Heart left ventricle (tissue), 16 donors: ENCODE results near the gene SARNP. TPM values are rescaled to one million over a fixed set of nuclear protein-coding genes. Genes with fewer than 3 reads are reported as not detected.
A peak's percentile ranks its signal among the peaks of the same experiment; 100 is the strongest.

Experiments
- ATAC-seq, 4 donors: fragments of 200-7000 bp; cut with Tn5 transposase; one replicate each; pipeline ENCODE4 v1.9.1; 2020 to 2022; ENCODE audit warnings: moderate library complexity in 4 of 4, mild to moderate bottlenecking in 3 of 4, moderate number of reproducible peaks in 1 of 4
- DNase-seq, 5 donors: peaks; one replicate each; pipeline ENCODE4 v3.0.0-alpha.2; 2020
- H3K27ac ChIP-seq, 12 donors: fragments of 200-600 bp; sonication (generic) in 4 of 12; one replicate each; pipeline versions ENCODE4 v1.5.0 to v1.8.0; 2016 to 2022; ENCODE audit warnings: mild to moderate bottlenecking in 2 of 12
- H3K27me3 ChIP-seq, 9 donors: fragments of 200-600 bp; sonication (generic) in 2 of 9; one replicate each; pipeline versions ENCODE4 v1.5.1 to v1.8.0; 2016 to 2022; ENCODE audit warnings: mild to moderate bottlenecking in 3 of 9
- H3K36me3 ChIP-seq, 9 donors: fragments of 200-600 bp; sonication (generic) in 2 of 9; one replicate each; pipeline versions ENCODE4 v1.5.0 to v1.8.0; 2018 to 2022; ENCODE audit warnings: mild to moderate bottlenecking in 2 of 9
- H3K4me1 ChIP-seq, 12 donors: fragments of 200-600 bp; sonication (generic) in 4 of 12; one replicate each; pipeline versions ENCODE4 v1.5.0 to v1.8.0; 2016 to 2022; ENCODE audit warnings: mild to moderate bottlenecking in 3 of 12
- H3K4me3 ChIP-seq, 12 donors: fragments of 200-600 bp; sonication (generic) in 4 of 12; one replicate each; pipeline versions ENCODE4 v1.5.0 to v1.8.0; 2017 to 2022; ENCODE audit warnings: mild to moderate bottlenecking in 9 of 12, moderate library complexity in 4 of 12
- H3K9me3 ChIP-seq, 12 donors: fragments of 200-600 bp; sonication (generic) in 4 of 12; one replicate each; pipeline versions ENCODE4 v1.5.0 to v1.8.0; 2016 to 2022; ENCODE audit warnings: mild to moderate bottlenecking in 1 of 12
- CTCF ChIP-seq, 12 donors: fragments of 200-600 bp; sonication (generic) in 4 of 12; IDR thresholded peaks; one replicate each; pipeline versions ENCODE4 v1.5.0 to v1.8.0; 2018 to 2022; ENCODE audit warnings: antibody characterized with exemption in 12 of 12, mild to moderate bottlenecking in 5 of 12
- POLR2A ChIP-seq, 2 donors: fragments of 450-650 bp; IDR thresholded peaks; one replicate each; pipeline ENCODE4 v1.6.1; 2017; ENCODE audit warnings: antibody characterized with exemption in 2 of 2, mild to moderate bottlenecking in 2 of 2, moderate library complexity in 2 of 2
- WGBS, 4 donors: extraction: QIAGEN DNeasy Blood & Tissue Kit in 2 of 4; methylation state at CpG; one replicate each; pipeline versions ENCODE4 v1.1.5 to v1.1.7; 2013 to 2018; 5-methylcytosine and 5-hydroxymethylcytosine counted together
- intact Hi-C, 10 donors: fragments of 100-400 bp; cut with DNase I; formaldehyde crosslinking; loops; one replicate each; pipeline versions ENCODE4 v1.11.1 to v1.14.2; 2022
- polyA plus RNA-seq, 2 donors: library from polyadenylated mRNA; stranded (reverse); fragments of 200-250 nt; gene quantifications; one replicate each; pipeline ENCODE4 v1.2.3, GENCODE V29; 2013
- total RNA-seq, 9 donors: library from RNA; depleted of rRNA in 2 of 9; stranded (reverse); fragments of >200 nt in 2 of 9; fragmentation: NEBNext Ultra II Directional in 3 of 9; extraction: Animal tissue kit (Norgen Biotek cat#: 25700) in 3 of 9; gene quantifications; one replicate each; pipeline versions ENCODE4 v1.1.0 to v1.2.4, GENCODE V29; 2016 to 2023
- donor health status: ischemic (EF 13 %, LVEDD 7.1; RV severe dilation, severe dysfunction).
- donor health status: healthy with polysubstance abuse.
- donor health status: DM: no; HTN: yes; CAD: no.
- donor health status: DM: no; HTN: no; CAD: no.
- donor health status: ischemic (EF 25% LVEDD 6.9; RV normal size, moderate dysfunction).
- donor health status: ischemic (EF 25% LVEDD 5.7; RV mildly dilated, moderate dysfunction).
- donor health status: healthy.
- donor health status: DM: yes; HTN: yes; CAD: no.
- donor health status: ischemic (EF 35%, LVEDD 5.7; RV mildly dilated, moderate dysfunction).
- donor health status: nonischemic (EF 11% LVEDD 7.7; RV severe dilation, severe dysfunction).
- donor health status: DM: yes; HTN: yes; CAD: no.
- donor health status: PGD.
- donor health status: ischemic (EF 29% LVEDD 5.4; RV normal size, mild dysfunction).
- donor health status: nonischemic (EF 23%, LVEDD 6.1; RV moderate dilation, normal function).

Gene SARNP
- total and polyA plus RNA-seq, 11 donors = 47.2 to 138 (median 55.9) TPM

DNA sequence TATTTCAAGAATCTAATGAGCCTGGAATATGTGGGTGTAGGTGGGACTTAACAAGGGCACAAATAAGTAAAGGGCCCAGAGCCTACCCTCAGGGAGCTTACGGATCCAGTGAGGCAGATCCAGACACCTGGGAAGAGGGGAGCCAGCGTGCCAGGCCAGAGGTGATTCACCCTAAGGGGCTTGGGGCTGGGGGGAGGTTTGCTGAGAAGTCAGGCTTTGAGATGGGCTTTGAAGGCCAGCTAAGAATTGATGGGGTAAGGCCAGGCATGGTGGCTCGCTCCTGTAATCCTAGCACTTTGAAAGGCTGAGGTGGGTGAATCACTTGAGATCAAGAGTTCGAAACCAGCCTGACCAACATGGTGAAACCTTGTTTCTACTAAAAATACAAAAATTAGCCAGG is 25.9 kb upstream of the SARNP start:
- no peak overlapping the region for H3K27ac ChIP-seq
- intact Hi-C loops = no loop called here
- peaks cover 0 to 3% (median 0%) of the 10 kb centered on the region in 9 donors for H3K36me3 ChIP-seq
- H3K27me3 ChIP-seq = no peaks in the 10 kb centered on the region
- WGBS, 4 donors = 90 to 95% (median 94%) methylated on average over 4 of the region's 4 CpGs
- H3K9me3 ChIP-seq = no peaks in the 10 kb centered on the region
- ATAC-seq = no peak
- no peak for TF ChIP-seq POLR2A (IDR thresholded peaks at IDR 0.05)
- no peak for TF ChIP-seq CTCF (IDR thresholded peaks at IDR 0.05)
- H3K4me1 ChIP-seq = peaks cover 0 to 46% (median 8%) of the 10 kb centered on the region in 12 donors
- DNase-seq = no peak
- H3K4me3 ChIP-seq = peak overlapping the region in 1 of 12 donors; percentile 63

GRCh38 chr12:55842681-55843429 is 25.3 kb upstream of the SARNP start, which contains the start of gene MMP19:
Gene MMP19 (minus strand): TSS chr12:55842936. CDS start chr12:55842830, 106 bp downstream.
- 52 to 66% (median 56%) methylated on average over 7 to 10 of the region's 10 CpGs for WGBS, 4 donors
- ATAC-seq (peak in 3 of 4 donors; percentile 26 to 48 (median 45)), DNase-seq (no peak)
- Histone ChIP-seq H3K4me1 (peaks cover 0 to 43% (median 5%) of the 10 kb centered on the region in 12 donors), H3K9me3 (no peaks in the 10 kb centered on the region), H3K36me3 (peaks cover 0 to 3% (median 0%) of the 10 kb centered on the region in 9 donors), H3K4me3 (peak within 1 kb of the TSS in 11 of 12 donors; percentile 22 to 67 (median 45)), H3K27me3 (no peaks in the 10 kb centered on the region), H3K27ac (peak within 1 kb of the TSS in 9 of 12 donors; percentile 9 to 73 (median 43))
- TF ChIP-seq CTCF (IDR thresholded peaks at IDR 0.05) (no peak), POLR2A (IDR thresholded peaks at IDR 0.05) (no peak)
- intact Hi-C loops = no loop called here

- H3K36me3 ChIP-seq = peaks cover 0 to 3% (median 0%) of the 10 kb centered on the region in 9 donors
- intact Hi-C loops = no loop called here
- H3K27ac ChIP-seq = no peak overlapping the region
- DNase-seq (no peak), ATAC-seq (no peak)
- no peaks in the 10 kb centered on the region for H3K27me3 ChIP-seq
- no peak for TF ChIP-seq POLR2A (IDR thresholded peaks at IDR 0.05)
- TF ChIP-seq CTCF (IDR thresholded peaks at IDR 0.05) = no peak
- no peak overlapping the region for H3K4me3 ChIP-seq
- peaks cover 0 to 24% (median 0%) of the 10 kb centered on the region in 12 donors for H3K4me1 ChIP-seq
- WGBS, 4 donors = 89 to 91% (median 90%) methylated on average over 10 to 11 of the region's 11 CpGs
- H3K9me3 ChIP-seq = no peaks in the 10 kb centered on the region
Observed at GRCh38 chr12:55840581-55841351, 23.2 kb upstream of the SARNP start.
